H9 (cell line): Measurements from ENCODE around the gene BUB3. TPM values are rescaled to one million over a fixed set of nuclear protein-coding genes. Genes with fewer than 3 reads are reported as not detected.

Experiments used
- DNase-seq: peaks from one replicate; pipeline ENCODE4 v3.0.0-alpha.2; 2017
- H2AFZ ChIP-seq: one replicate; pipeline ENCODE4 v1.6.1; 2013; ENCODE audit warnings: mild to moderate bottlenecking, low read length, control low read depth, moderate library complexity
- H2AK5ac ChIP-seq: 2 replicates; pipeline ENCODE4 v1.6.1; 2013; ENCODE audit warnings: low read length, control low read depth, mixed read lengths; ENCODE audit not compliant: insufficient read length
- H2BK120ac ChIP-seq: one replicate; pipeline ENCODE4 v1.6.1; 2013; ENCODE audit warnings: low read depth, mild to moderate bottlenecking, low read length, control low read depth, inconsistent platforms; ENCODE audit not compliant: poor library complexity, severe bottlenecking
- H2BK12ac ChIP-seq: 2 replicates; pipeline ENCODE4 v1.6.1; 2013; ENCODE audit warnings: low read length, control low read depth, mixed read lengths, low read depth; ENCODE audit not compliant: insufficient read length
- H2BK15ac ChIP-seq: 2 replicates; pipeline ENCODE4 v1.6.1; 2013; ENCODE audit warnings: low read depth, low read length, control low read depth
- H2BK20ac ChIP-seq: one replicate; pipeline ENCODE4 v1.6.1; 2013; ENCODE audit warnings: low read depth, mild to moderate bottlenecking, low read length, control low read depth, inconsistent platforms; ENCODE audit not compliant: poor library complexity, severe bottlenecking
- H2BK5ac ChIP-seq: 2 replicates; pipeline ENCODE4 v1.6.1; 2013; ENCODE audit warnings: low read length, control low read depth, mixed read lengths; ENCODE audit not compliant: insufficient read length
- H3K14ac ChIP-seq: 2 replicates; pipeline ENCODE4 v1.6.1; 2013; ENCODE audit warnings: low read length, control low read depth; ENCODE audit not compliant: insufficient read depth
- H3K18ac ChIP-seq: 2 replicates; pipeline ENCODE4 v1.6.1; 2013; ENCODE audit warnings: low read depth, mild to moderate bottlenecking, mixed read lengths, low read length, control low read depth; ENCODE audit not compliant: insufficient read length
- H3K23ac ChIP-seq: 2 replicates; pipeline ENCODE4 v1.6.1; 2013; ENCODE audit warnings: low read length, control low read depth, mixed read lengths, low read depth; ENCODE audit not compliant: insufficient read length
- H3K23me2 ChIP-seq: 2 replicates; pipeline ENCODE4 v1.6.1; 2013; ENCODE audit warnings: low read depth, mild to moderate bottlenecking, mixed read lengths, low read length, control low read depth; ENCODE audit not compliant: insufficient read length, poor library complexity, severe bottlenecking
- H3K27ac ChIP-seq: 2 replicates; pipeline ENCODE4 v1.5.1; 2013; ENCODE audit warnings: low read length, control low read depth, mixed read lengths, low read depth; ENCODE audit not compliant: insufficient read length
- H3K27me3 ChIP-seq: 2 replicates; pipeline ENCODE4 v1.6.1; 2013; ENCODE audit warnings: low read length, control low read depth, inconsistent platforms; ENCODE audit not compliant: insufficient read depth
- H3K4ac ChIP-seq: 2 replicates; pipeline ENCODE4 v1.6.1; 2013; ENCODE audit warnings: low read depth, mild to moderate bottlenecking, control low read depth, inconsistent platforms, low read length, moderate library complexity
- H3K4me1 ChIP-seq: 2 replicates; pipeline ENCODE4 v1.6.1; 2013; ENCODE audit warnings: low read length, control low read depth, inconsistent platforms; ENCODE audit not compliant: insufficient read depth
- H3K4me2 ChIP-seq: 2 replicates; pipeline ENCODE4 v1.6.1; 2013; ENCODE audit warnings: low read length, control low read depth, mixed read lengths; ENCODE audit not compliant: insufficient read length, insufficient read depth
- H3K56ac ChIP-seq: 2 replicates; pipeline ENCODE4 v1.6.1; 2013; ENCODE audit warnings: low read depth, mild to moderate bottlenecking, mixed read lengths, low read length, control low read depth; ENCODE audit not compliant: insufficient read length
- H3K79me1 ChIP-seq: 2 replicates; pipeline ENCODE4 v1.6.1; 2013; ENCODE audit warnings: low read depth, mild to moderate bottlenecking, moderate library complexity, low read length, control low read depth, inconsistent platforms; ENCODE audit not compliant: insufficient read depth, poor library complexity, severe bottlenecking
- H3K79me2 ChIP-seq: 2 replicates; pipeline ENCODE4 v1.6.1; 2013; ENCODE audit warnings: low read length, control low read depth, inconsistent platforms; ENCODE audit not compliant: insufficient read depth
- H3K9ac ChIP-seq: 2 replicates; pipeline ENCODE4 v1.6.1; 2013; ENCODE audit warnings: low read length, control low read depth, mixed read lengths; ENCODE audit not compliant: insufficient read length; ENCODE audit errors: extremely low read depth
- H3K9me3 ChIP-seq: one replicate; pipeline ENCODE4 v1.6.1; 2013; ENCODE audit warnings: low read depth, low read length, inconsistent platforms; ENCODE audit not compliant: control insufficient read depth
- H3T11ph ChIP-seq: one replicate; pipeline ENCODE4 v1.6.1; 2013; ENCODE audit warnings: mild to moderate bottlenecking, low read length, control low read depth, inconsistent platforms
- H4K20me1 ChIP-seq: one replicate; pipeline ENCODE4 v1.6.1; 2013; ENCODE audit not compliant: control insufficient read depth, insufficient read length, insufficient read depth
- H4K5ac ChIP-seq: 2 replicates; pipeline ENCODE4 v1.6.1; 2013; ENCODE audit warnings: low read depth, mild to moderate bottlenecking, mixed read lengths, low read length, control low read depth; ENCODE audit not compliant: insufficient read length
- H4K8ac ChIP-seq: replicated peaks from 2 replicates; pipeline ENCODE4 v1.6.1; 2013; ENCODE audit warnings: low read length, control low read depth, mixed read lengths, low read depth; ENCODE audit not compliant: insufficient read length
- H4K91ac ChIP-seq: 2 replicates; pipeline ENCODE4 v1.6.1; 2013; ENCODE audit warnings: low read depth, mild to moderate bottlenecking, moderate library complexity, mixed read lengths, low read length, control low read depth; ENCODE audit not compliant: insufficient read length
- H3K27ac Mint-ChIP-seq, 3 experiments: 2 replicates in 2 of 3; 3 replicates in 1 of 3; pipeline ENCODE4 v1.8.0; 2020 to 2021; ENCODE audit warnings: mixed read lengths in 3 of 3, mild to moderate bottlenecking in 1 of 3, moderate library complexity in 1 of 3
- H3K27me3 Mint-ChIP-seq: 2 replicates; pipeline ENCODE4 v1.8.0; 2021; ENCODE audit warnings: low read depth, mild to moderate bottlenecking, moderate library complexity, mixed read lengths
- H3K36me3 Mint-ChIP-seq, 3 experiments: 2 replicates in 2 of 3; 3 replicates in 1 of 3; pipeline ENCODE4 v1.8.0; 2020 to 2021; ENCODE audit warnings: low read depth in 3 of 3, mixed read lengths in 3 of 3; ENCODE audit not compliant: insufficient read depth in 1 of 3
- H3K4me1 Mint-ChIP-seq, 2 experiments: 2 replicates each; pipeline ENCODE4 v1.8.0; 2020; ENCODE audit warnings: mixed read lengths in 2 of 2
- H3K4me3 Mint-ChIP-seq, 2 experiments: 2 replicates in 1 of 2; 3 replicates in 1 of 2; pipeline ENCODE4 v1.8.0; 2020 to 2021; ENCODE audit warnings: mild to moderate bottlenecking in 2 of 2, mixed read lengths in 2 of 2, moderate library complexity in 1 of 2
- H3K9me3 Mint-ChIP-seq, 2 experiments: 2 replicates in 1 of 2; 3 replicates in 1 of 2; pipeline ENCODE4 v1.8.0; 2020; ENCODE audit warnings: mild to moderate bottlenecking in 2 of 2, mixed read lengths in 2 of 2, moderate library complexity in 1 of 2
- WGBS: extraction: QIAGEN DNeasy Blood & Tissue Kit; methylation state at CpG from one replicate; pipeline ENCODE4 v1.1.7; 2013; ENCODE audit warnings: missing lambda C conversion rate, low lambda C conversion rate, mixed read lengths; ENCODE audit not compliant: insufficient read length; ENCODE audit errors: extremely low coverage; 5-methylcytosine and 5-hydroxymethylcytosine counted together
- total RNA-seq: library from RNA; stranded (reverse); gene quantifications from 2 replicates; pipeline ENCODE4 v1.2.1, GENCODE V29; 2021
- TF ChIP-seq, protein P1 (sequence below): fragments of 200-600 bp; sonication (generic); conservative IDR thresholded peaks from 3 replicates; pipeline ENCODE4 v1.8.0; 2021; ENCODE audit warnings: antibody characterized with exemption, mild to moderate bottlenecking

Gene BUB3
- total RNA-seq, 1 experiment from 2014 or later = 200 TPM

DNA sequence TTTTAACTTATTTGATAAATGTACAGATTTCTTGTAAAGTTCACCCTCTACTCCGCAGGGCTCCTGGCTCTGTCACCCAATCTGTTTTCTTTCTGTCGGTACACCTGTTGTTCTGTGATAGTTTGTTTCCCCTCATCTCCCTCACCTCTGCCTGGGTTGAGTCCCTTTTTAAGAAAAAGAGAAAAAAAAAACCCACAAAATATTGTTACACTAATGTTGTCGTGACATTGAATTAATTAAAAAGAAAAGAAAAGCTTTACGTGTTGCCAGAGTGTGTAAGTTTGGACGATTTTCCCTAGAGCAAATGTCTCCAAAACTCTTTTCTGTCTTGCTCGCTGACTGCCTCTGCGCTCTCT is 15.1 kb upstream of the BUB3 start:
- Histone ChIP-seq H2AFZ (no peak overlapping the region), H3K56ac (no peak overlapping the region), H2BK15ac (no peak overlapping the region), H3K4me2 (peak overlapping the region; percentile 66), H2BK12ac (no peak overlapping the region), H4K20me1 (no peaks in the 10 kb centered on the region), H2BK120ac (no peak overlapping the region), H3K9ac (no peak overlapping the region), H3K14ac (no peak overlapping the region), H4K91ac (no peak overlapping the region), H3K27me3 (peaks cover 85% of the 10 kb centered on the region), H3K4me1 (no peaks in the 10 kb centered on the region), H3K79me2 (no peaks in the 10 kb centered on the region), H2AK5ac (no peak overlapping the region), H3K23me2 (peaks cover 28% of the 10 kb centered on the region), H4K5ac (no peak overlapping the region), H3K4ac (no peak overlapping the region), H3K23ac (no peak overlapping the region), H3T11ph (no peak overlapping the region), H3K18ac (no peak overlapping the region), H2BK20ac (no peak overlapping the region), H3K27ac (no peak overlapping the region), H4K8ac (no peak overlapping the region), H2BK5ac (no peak overlapping the region), H3K79me1 (no peaks in the 10 kb centered on the region), H3K9me3 (no peaks in the 10 kb centered on the region)
- H3K4me3 Mint-ChIP-seq = peak overlapping the region in 1 of 2 experiments; percentile 78; a peak in 3 of 5 replicates
- WGBS = no CpG with 5 or more reads among the region's 7 CpGs
- peaks cover 0 to 8% of the 10 kb centered on the region in 2 experiments; a peak in 3 of 5 replicates for H3K9me3 Mint-ChIP-seq
- H3K27ac Mint-ChIP-seq = no peak overlapping the region
- TF ChIP-seq, protein P1, sequence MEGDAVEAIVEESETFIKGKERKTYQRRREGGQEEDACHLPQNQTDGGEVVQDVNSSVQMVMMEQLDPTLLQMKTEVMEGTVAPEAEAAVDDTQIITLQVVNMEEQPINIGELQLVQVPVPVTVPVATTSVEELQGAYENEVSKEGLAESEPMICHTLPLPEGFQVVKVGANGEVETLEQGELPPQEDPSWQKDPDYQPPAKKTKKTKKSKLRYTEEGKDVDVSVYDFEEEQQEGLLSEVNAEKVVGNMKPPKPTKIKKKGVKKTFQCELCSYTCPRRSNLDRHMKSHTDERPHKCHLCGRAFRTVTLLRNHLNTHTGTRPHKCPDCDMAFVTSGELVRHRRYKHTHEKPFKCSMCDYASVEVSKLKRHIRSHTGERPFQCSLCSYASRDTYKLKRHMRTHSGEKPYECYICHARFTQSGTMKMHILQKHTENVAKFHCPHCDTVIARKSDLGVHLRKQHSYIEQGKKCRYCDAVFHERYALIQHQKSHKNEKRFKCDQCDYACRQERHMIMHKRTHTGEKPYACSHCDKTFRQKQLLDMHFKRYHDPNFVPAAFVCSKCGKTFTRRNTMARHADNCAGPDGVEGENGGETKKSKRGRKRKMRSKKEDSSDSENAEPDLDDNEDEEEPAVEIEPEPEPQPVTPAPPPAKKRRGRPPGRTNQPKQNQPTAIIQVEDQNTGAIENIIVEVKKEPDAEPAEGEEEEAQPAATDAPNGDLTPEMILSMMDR = no peak
- peaks cover 98% of the 10 kb centered on the region for H3K27me3 Mint-ChIP-seq
- H3K36me3 Mint-ChIP-seq = no peaks in the 10 kb centered on the region
- no peak for DNase-seq
- H3K4me1 Mint-ChIP-seq = peaks cover 29 to 61% of the 10 kb centered on the region in 2 experiments
